ENCODE measurements around the gene WFIKKN2. TPM values are rescaled to one million over a fixed set of nuclear protein-coding genes. Genes with fewer than 3 reads are reported as not detected.
A peak's percentile ranks its signal among the peaks of the same experiment; 100 is the strongest.

The WFIKKN2 gene
- polyA plus RNA-seq, 1 donor (not counting 4 experiments of a cell fraction or from before 2014, with no cell fraction given): not detected

DNA sequence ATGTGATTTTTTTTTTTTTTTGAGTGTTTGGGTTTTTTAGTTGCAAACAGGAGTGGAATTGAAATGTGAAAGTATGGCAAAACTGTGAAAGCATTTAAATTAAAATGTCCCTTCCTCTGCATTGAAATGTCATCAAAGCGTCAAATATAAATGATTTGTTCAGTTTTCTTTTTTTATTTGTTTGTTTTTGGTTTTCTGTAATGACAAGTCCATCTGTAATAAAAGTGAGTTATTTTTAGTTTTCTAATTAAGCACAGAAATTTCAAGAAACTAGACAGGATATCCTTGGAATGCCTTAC is 32.7 kb downstream of the WFIKKN2 start:
- Histone ChIP-seq H3K27me3 (ENCODE audit: control insufficient read depth, extremely low read depth, insufficient read depth, low read length) (no peaks in the 10 kb centered on the region), H4K20me1 (ENCODE audit: control insufficient read depth, extremely low read depth, insufficient read depth, low read length) (peaks cover 17% of the 10 kb centered on the region), H3K9ac (ENCODE audit: control insufficient read depth, extremely low read depth, insufficient read depth, low read length) (peak overlapping the region; percentile 98), H3K36me3 (ENCODE audit: control insufficient read depth in 2 of 2, extremely low read depth in 1 of 2, insufficient read depth in 2 of 2, low read length in 2 of 2) (peaks cover 4 to 6% of the 10 kb centered on the region in 2 experiments), H3K79me2 (ENCODE audit: control insufficient read depth, insufficient read depth, low read length) (peaks cover 30% of the 10 kb centered on the region), H3K27ac (ENCODE audit: control insufficient read depth, insufficient read depth, low read length) (peak overlapping the region; percentile 98), H2AFZ (ENCODE audit: control insufficient read depth, low read length) (no peak overlapping the region), H3K4me2 (ENCODE audit: control insufficient read depth, extremely low read depth, insufficient read depth, low read depth, low read length) (peak overlapping the region; percentile 100), H3K9me3 (ENCODE audit: control insufficient read depth, low read depth, low read length) (no peaks in the 10 kb centered on the region), H3K4me3 (ENCODE audit: control insufficient read depth in 2 of 3, extremely low read depth in 1 of 3, insufficient read depth in 2 of 3, low read depth in 1 of 3, low read length in 3 of 3) (peak overlapping the region; percentile 47 to 92 (median 84)), H3K9me1 (ENCODE audit: control insufficient read depth, extremely low read depth, insufficient read depth, low read length) (no peaks in the 10 kb centered on the region), H3K4me1 (ENCODE audit: control insufficient read depth, extremely low read depth, insufficient read depth, low read length) (peaks cover 32% of the 10 kb centered on the region)
- dilution Hi-C loops (cut with MboI; ENCODE audit: extremely low pct_ligation_motif_present, low sequenced_read_pairs): loop anchor here (25.0 kb wide), 1 partner anchor 94 kb away; no protein-coding TSS in a partner anchor
- TF ChIP-seq EZH2 (IDR thresholded peaks at IDR 0.05; ENCODE audit: low read length): no peak
- TF ChIP-seq CTCF (optimal IDR thresholded peaks at IDR 0.05 in 1 of 3, IDR thresholded peaks at IDR 0.05 in 1 of 3, conservative IDR thresholded peaks at IDR 0.05 in 1 of 3; ENCODE audit: extremely low read depth in 1 of 3, insufficient read depth in 2 of 3, low read length in 3 of 3): no peak
- FAIRE-seq: no peak
- no peak for DNase-seq (ENCODE audit: low read depth, low spot score)

GRCh38 chr17:50868602-50869001 is 33.2 kb downstream of the WFIKKN2 start:
- Histone ChIP-seq H3K4me2 (ENCODE audit: control insufficient read depth, extremely low read depth, insufficient read depth, low read depth, low read length) (peak overlapping the region; percentile 100), H3K9me1 (ENCODE audit: control insufficient read depth, extremely low read depth, insufficient read depth, low read length) (no peaks in the 10 kb centered on the region), H3K4me1 (ENCODE audit: control insufficient read depth, extremely low read depth, insufficient read depth, low read length) (peaks cover 28% of the 10 kb centered on the region), H3K27ac (ENCODE audit: control insufficient read depth, insufficient read depth, low read length) (peak overlapping the region; percentile 98), H3K36me3 (ENCODE audit: control insufficient read depth in 2 of 2, extremely low read depth in 1 of 2, insufficient read depth in 2 of 2, low read length in 2 of 2) (peaks cover under 1 to 2% of the 10 kb centered on the region in 2 experiments), H3K4me3 (ENCODE audit: control insufficient read depth in 2 of 3, extremely low read depth in 1 of 3, insufficient read depth in 2 of 3, low read depth in 1 of 3, low read length in 3 of 3) (peak overlapping the region; percentile 47 to 92 (median 84)), H3K9ac (ENCODE audit: control insufficient read depth, extremely low read depth, insufficient read depth, low read length) (peak overlapping the region; percentile 98), H3K9me3 (ENCODE audit: control insufficient read depth, low read depth, low read length) (no peaks in the 10 kb centered on the region), H3K27me3 (ENCODE audit: control insufficient read depth, extremely low read depth, insufficient read depth, low read length) (no peaks in the 10 kb centered on the region), H3K79me2 (ENCODE audit: control insufficient read depth, insufficient read depth, low read length) (peaks cover 25% of the 10 kb centered on the region), H2AFZ (ENCODE audit: control insufficient read depth, low read length) (no peak overlapping the region), H4K20me1 (ENCODE audit: control insufficient read depth, extremely low read depth, insufficient read depth, low read length) (peaks cover 12% of the 10 kb centered on the region)
- no peak for FAIRE-seq
- DNase-seq (ENCODE audit: low read depth, low spot score): no peak
- TF ChIP-seq EZH2 (IDR thresholded peaks at IDR 0.05; ENCODE audit: low read length) (no peak), CTCF (optimal IDR thresholded peaks at IDR 0.05 in 1 of 3, IDR thresholded peaks at IDR 0.05 in 1 of 3, conservative IDR thresholded peaks at IDR 0.05 in 1 of 3; ENCODE audit: extremely low read depth in 1 of 3, insufficient read depth in 2 of 3, low read length in 3 of 3) (no peak)
- dilution Hi-C loops (cut with MboI; ENCODE audit: extremely low pct_ligation_motif_present, low sequenced_read_pairs): loop anchor here (25.0 kb wide), 1 partner anchor 94 kb away; no protein-coding TSS in a partner anchor

Measured in keratinocyte (primary cell).